Measurements from ENCODE around the gene TVP23A.

TVP23A gene

DNA sequence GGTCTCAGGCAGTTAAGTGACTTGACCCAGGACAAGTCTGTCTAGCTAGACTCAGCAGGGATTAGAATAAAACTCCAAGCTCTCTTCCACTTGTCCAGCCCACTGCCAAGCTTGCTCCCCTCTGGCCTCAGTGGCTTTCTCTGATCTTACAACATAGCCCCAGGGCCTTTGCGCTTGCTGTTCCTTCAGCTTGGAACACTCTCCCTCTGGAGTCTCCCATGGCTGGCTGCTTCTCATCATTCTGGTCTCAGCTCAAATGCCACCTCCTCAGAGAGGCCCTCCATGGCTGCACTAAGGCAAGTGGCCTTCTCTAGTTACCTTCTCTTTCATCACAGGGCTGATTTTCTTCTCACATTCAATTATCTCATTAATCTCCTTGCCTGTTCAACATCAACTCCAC lies 1.1 kb downstream of the TVP23A start:
- TF ChIP-seq, protein P1, sequence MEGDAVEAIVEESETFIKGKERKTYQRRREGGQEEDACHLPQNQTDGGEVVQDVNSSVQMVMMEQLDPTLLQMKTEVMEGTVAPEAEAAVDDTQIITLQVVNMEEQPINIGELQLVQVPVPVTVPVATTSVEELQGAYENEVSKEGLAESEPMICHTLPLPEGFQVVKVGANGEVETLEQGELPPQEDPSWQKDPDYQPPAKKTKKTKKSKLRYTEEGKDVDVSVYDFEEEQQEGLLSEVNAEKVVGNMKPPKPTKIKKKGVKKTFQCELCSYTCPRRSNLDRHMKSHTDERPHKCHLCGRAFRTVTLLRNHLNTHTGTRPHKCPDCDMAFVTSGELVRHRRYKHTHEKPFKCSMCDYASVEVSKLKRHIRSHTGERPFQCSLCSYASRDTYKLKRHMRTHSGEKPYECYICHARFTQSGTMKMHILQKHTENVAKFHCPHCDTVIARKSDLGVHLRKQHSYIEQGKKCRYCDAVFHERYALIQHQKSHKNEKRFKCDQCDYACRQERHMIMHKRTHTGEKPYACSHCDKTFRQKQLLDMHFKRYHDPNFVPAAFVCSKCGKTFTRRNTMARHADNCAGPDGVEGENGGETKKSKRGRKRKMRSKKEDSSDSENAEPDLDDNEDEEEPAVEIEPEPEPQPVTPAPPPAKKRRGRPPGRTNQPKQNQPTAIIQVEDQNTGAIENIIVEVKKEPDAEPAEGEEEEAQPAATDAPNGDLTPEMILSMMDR (IDR thresholded peaks at IDR 0.05), result no peak
- Mint-ChIP-seq H3K4me1 (peaks cover 13% of the 10 kb centered on the region), H3K27me3 (ENCODE audit: low read depth, poor library complexity) (peaks cover 22% of the 10 kb centered on the region), H3K4me3 (peak overlapping the region; percentile 76), H3K27ac (no peak overlapping the region), H3K9me3 (no peaks in the 10 kb centered on the region), H3K36me3 (ENCODE audit: low read depth) (no peaks in the 10 kb centered on the region)
- no peak for DNase-seq

DNA sequence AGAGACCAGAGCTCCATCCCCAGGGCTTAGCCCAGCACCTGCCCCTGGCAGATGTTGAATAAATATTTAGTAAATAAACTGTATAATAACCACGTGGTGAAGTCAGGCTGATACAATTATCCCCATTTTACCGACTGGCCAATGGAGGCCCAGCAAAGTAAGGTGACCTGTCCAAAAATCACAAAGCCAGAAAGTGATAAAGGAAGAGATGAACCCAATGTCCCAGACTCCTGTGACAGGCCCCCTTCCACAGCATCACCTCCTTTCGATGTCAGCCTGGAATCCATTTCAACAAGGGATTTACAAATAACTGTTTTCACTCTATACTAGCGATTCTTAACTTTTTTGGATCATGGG lies 5.5 kb downstream of the TVP23A start:
- TF ChIP-seq, protein P1 (IDR thresholded peaks at IDR 0.05), result no peak
- Mint-ChIP-seq H3K4me1 (peaks cover 5% of the 10 kb centered on the region), H3K27me3 (ENCODE audit: low read depth, poor library complexity) (peaks cover 13% of the 10 kb centered on the region), H3K9me3 (no peaks in the 10 kb centered on the region), H3K27ac (no peak overlapping the region), H3K4me3 (no peak overlapping the region), H3K36me3 (ENCODE audit: low read depth) (peaks cover 13% of the 10 kb centered on the region)
- DNase-seq, result no peak

DNA sequence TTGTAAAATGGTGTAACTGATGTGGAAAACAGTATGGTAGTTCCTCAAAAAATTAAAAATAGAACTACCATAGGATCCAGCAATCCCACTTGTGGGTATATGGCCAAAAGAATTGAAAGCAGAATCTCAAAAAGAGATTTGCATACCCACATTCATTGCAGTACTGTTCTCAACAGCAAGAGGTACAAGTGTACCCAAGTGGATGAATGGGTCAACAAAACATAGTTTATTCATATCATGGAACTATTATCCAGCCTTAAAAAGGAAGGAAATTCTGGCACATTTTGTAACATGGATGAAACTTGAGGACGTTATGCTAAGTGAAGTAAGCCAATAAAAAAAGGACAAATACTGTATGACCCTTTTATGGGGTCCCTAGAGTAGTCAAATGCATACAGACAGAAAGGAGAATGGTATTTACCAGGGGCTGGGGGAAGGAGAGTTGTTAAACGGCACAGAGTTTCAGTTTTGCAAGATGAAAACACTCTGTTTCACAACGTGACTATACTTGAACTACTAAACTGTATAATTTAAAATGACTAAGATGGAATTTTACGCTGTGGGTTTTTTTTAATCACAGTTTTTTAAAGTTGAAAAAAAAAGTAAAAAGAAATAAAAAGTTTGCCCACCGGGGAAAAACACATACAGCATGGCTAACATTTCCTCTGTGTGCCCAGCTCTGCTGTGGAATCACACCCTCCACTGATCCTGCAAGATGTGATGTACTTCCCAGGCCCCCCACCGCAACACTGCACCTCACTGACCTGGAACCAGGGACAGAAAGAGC lies 6.1 kb downstream of the TVP23A start:
- DNase-seq, result no peak
- TF ChIP-seq, protein P1 (IDR thresholded peaks at IDR 0.05), result no peak
- H3K4me3 Mint-ChIP-seq, result no peak overlapping the region
- H3K27ac Mint-ChIP-seq, result no peak overlapping the region
- H3K27me3 Mint-ChIP-seq (ENCODE audit: low read depth, poor library complexity), result peaks cover 7% of the 10 kb centered on the region
- peaks cover under 1% of the 10 kb centered on the region for H3K4me1 Mint-ChIP-seq
- H3K9me3 Mint-ChIP-seq, result no peaks in the 10 kb centered on the region
- H3K36me3 Mint-ChIP-seq (ENCODE audit: low read depth), result peaks cover 13% of the 10 kb centered on the region

DNA sequence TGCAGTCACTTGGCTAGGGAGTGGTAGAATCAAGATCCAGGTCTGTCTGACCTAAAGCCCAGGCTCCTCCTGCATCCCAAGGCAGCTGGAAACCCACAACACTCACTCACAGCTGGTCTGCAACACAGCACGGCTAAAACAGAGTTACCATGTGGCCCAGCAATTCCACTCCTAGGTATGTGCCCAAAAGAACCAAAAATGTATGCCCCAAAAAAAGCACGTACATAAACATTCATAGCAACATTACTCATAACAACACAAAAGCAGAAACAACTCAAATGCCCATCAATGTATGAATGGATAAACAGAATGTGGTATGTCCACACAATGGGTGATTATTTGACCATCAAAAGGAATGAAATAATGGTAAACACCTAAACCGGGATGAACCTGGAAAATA lies 8.9 kb downstream of the TVP23A start:
- Mint-ChIP-seq H3K27ac (no peak overlapping the region), H3K9me3 (no peaks in the 10 kb centered on the region)
- TF ChIP-seq, protein P1 (IDR thresholded peaks at IDR 0.05), result no peak

DNA sequence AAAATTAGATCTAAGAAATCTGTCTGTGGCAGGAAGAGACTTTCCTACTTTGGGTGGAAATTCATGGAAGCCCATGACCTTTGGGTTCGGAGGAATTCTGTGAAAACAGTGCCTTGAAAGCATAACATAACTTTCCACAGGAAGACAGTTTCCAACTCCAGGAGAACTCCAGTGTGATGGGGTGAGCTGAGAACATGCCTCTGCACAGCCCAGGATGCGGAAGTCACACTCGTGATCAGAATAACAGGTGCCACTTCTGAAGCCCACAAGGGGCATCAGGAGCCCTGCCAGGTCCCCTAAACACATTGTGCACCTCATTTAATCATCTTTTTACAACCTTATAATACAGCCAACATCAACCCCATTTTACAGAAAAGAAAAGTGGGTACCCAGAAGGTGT lies 9.7 kb downstream of the TVP23A start:
- Mint-ChIP-seq H3K27me3 (ENCODE audit: low read depth, poor library complexity) (no peaks in the 10 kb centered on the region), H3K4me1 (peaks cover 6% of the 10 kb centered on the region)

More for the DNA sequence above, 8.9 kb downstream of the TVP23A start:
- Mint-ChIP-seq H3K4me1 (peaks cover 6% of the 10 kb centered on the region), H3K36me3 (ENCODE audit: low read depth) (peaks cover 13% of the 10 kb centered on the region), H3K27me3 (ENCODE audit: low read depth, poor library complexity) (no peaks in the 10 kb centered on the region), H3K4me3 (no peak overlapping the region)
- DNase-seq, result no peak

More for the DNA sequence above, 9.7 kb downstream of the TVP23A start:
- TF ChIP-seq, protein P1 (IDR thresholded peaks at IDR 0.05), result no peak
- no peak overlapping the region for H3K4me3 Mint-ChIP-seq
- H3K27ac Mint-ChIP-seq, result no peak overlapping the region
- peaks cover 13% of the 10 kb centered on the region for H3K36me3 Mint-ChIP-seq (ENCODE audit: low read depth)
- DNase-seq, result no peak
- no peaks in the 10 kb centered on the region for H3K9me3 Mint-ChIP-seq

Data from nephron progenitor cell (in vitro differentiated cells).